HFFc6 (cell line): ENCODE results near the gene TEX11. TPM values are rescaled to one million over a fixed set of nuclear protein-coding genes. Genes with fewer than 3 reads are reported as not detected.

Source experiments
- DNase-seq: peaks from one replicate; pipeline ENCODE4 v3.0.0-alpha.2; 2018
- H3K27ac Mint-ChIP-seq: 2 replicates; pipeline ENCODE4 v1.8.0; 2020; ENCODE audit warnings: mild to moderate bottlenecking, mixed read lengths
- H3K27me3 Mint-ChIP-seq: 2 replicates; pipeline ENCODE4 v1.8.0; 2021; ENCODE audit warnings: mild to moderate bottlenecking, moderate library complexity, mixed read lengths; ENCODE audit not compliant: insufficient read depth
- H3K36me3 Mint-ChIP-seq: 2 replicates; pipeline ENCODE4 v1.8.0; 2021; ENCODE audit warnings: low read depth, mixed read lengths
- H3K4me1 Mint-ChIP-seq: 2 replicates; pipeline ENCODE4 v1.8.0; 2020; ENCODE audit warnings: low read depth, mixed read lengths
- H3K4me3 Mint-ChIP-seq: 2 replicates; pipeline ENCODE4 v1.8.0; 2020; ENCODE audit warnings: mild to moderate bottlenecking, moderate library complexity, mixed read lengths
- H3K9me3 Mint-ChIP-seq: 2 replicates; pipeline ENCODE4 v1.8.0; 2020; ENCODE audit warnings: mild to moderate bottlenecking, mixed read lengths
- CTCF ChIP-seq: fragments of 200-600 bp; sonication (generic); IDR thresholded peaks from 2 replicates; pipeline ENCODE4 v1.5.0; 2021; ENCODE audit warnings: antibody characterized with exemption, mild to moderate bottlenecking
- total RNA-seq, 6 experiments: library from RNA; stranded (reverse); fragmentation: NEBNext Ultra II Directional; extraction: Animal tissue kit (Norgen Biotek cat#: 25700); gene quantifications; 2 replicates in 1 of 6; 3 replicates in 5 of 6; pipeline ENCODE4 v1.2.3, GENCODE V29; 2021

The TEX11 gene
- total RNA-seq, 6 experiments from 2014 or later: not detected

GRCh38 chrX:70497026-70497425 is 411.5 kb downstream of the TEX11 start:
- no peak overlapping the region for H3K27ac Mint-ChIP-seq
- H3K4me3 Mint-ChIP-seq: no peak overlapping the region
- no peak for DNase-seq
- no peak for TF ChIP-seq CTCF
- peaks cover 17% of the 10 kb centered on the region for H3K36me3 Mint-ChIP-seq
- H3K27me3 Mint-ChIP-seq: no peaks in the 10 kb centered on the region
- H3K4me1 Mint-ChIP-seq: peaks cover 5% of the 10 kb centered on the region; the same call in 1 of the 2 replicates
- no peaks in the 10 kb centered on the region for H3K9me3 Mint-ChIP-seq

DNA sequence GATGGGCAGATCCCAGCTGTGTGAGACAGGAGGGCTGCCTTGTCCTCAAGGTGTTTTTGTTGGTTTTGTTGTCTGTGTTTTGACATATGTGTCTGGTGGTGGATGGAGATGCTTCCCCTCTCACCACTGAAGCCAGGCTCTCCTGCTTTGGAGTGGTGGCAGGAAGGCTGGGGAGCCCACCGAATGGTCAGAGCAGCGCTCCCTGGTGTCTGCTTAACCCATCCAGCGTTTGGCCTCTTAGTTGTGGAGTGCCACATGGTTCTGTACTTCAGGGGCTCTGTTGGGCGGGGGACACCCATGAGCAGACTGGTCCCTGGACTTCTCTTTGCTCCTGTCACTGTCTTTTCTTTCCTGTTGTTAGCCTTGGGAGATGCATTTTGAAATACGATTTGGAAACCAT is 412.0 kb downstream of the TEX11 start:
- H3K4me1 Mint-ChIP-seq: peaks cover 5% of the 10 kb centered on the region; the same call in 1 of the 2 replicates
- DNase-seq: no peak
- no peak for TF ChIP-seq CTCF
- H3K9me3 Mint-ChIP-seq: no peaks in the 10 kb centered on the region
- no peaks in the 10 kb centered on the region for H3K27me3 Mint-ChIP-seq
- no peak overlapping the region for H3K27ac Mint-ChIP-seq
- peaks cover 19% of the 10 kb centered on the region for H3K36me3 Mint-ChIP-seq
- H3K4me3 Mint-ChIP-seq: no peak overlapping the region

DNA sequence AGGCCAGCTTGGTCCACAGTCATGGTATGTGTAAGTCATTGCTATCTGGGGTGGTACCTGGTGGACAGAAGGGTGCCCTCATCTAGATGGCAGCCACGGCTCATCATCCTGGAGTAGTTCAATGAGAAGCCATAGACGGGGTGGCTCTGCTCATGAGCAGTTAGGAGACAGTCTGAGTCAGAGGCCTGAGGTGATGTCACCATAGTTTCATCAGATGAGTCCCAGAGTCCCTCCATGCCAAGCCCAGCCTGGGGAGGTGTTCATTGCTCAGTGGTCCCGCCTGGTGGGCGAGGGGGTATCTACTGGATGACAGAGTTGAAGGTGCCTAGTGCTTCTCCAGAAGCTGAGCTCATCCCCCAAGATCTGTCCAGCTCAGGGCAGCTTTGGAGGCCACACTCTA is 414.1 kb downstream of the TEX11 start:
- no peaks in the 10 kb centered on the region for H3K27me3 Mint-ChIP-seq
- no peak overlapping the region for H3K27ac Mint-ChIP-seq
- H3K36me3 Mint-ChIP-seq: peaks cover 24% of the 10 kb centered on the region

GRCh38 chrX:70488856-70489255 is 419.7 kb downstream of the TEX11 start:
- DNase-seq: no peak
- H3K27ac Mint-ChIP-seq: no peak overlapping the region
- no peaks in the 10 kb centered on the region for H3K27me3 Mint-ChIP-seq
- H3K4me1 Mint-ChIP-seq: no peaks in the 10 kb centered on the region
- H3K9me3 Mint-ChIP-seq: no peaks in the 10 kb centered on the region
- H3K36me3 Mint-ChIP-seq: peaks cover 18% of the 10 kb centered on the region; the same call in 1 of the 2 replicates
- H3K4me3 Mint-ChIP-seq: no peak overlapping the region
- no peak for TF ChIP-seq CTCF

More for the DNA sequence above, 414.1 kb downstream of the TEX11 start:
- H3K4me3 Mint-ChIP-seq: no peak overlapping the region
- TF ChIP-seq CTCF: no peak
- H3K9me3 Mint-ChIP-seq: no peaks in the 10 kb centered on the region
- peak; percentile 7 for DNase-seq
- H3K4me1 Mint-ChIP-seq: peaks cover 5% of the 10 kb centered on the region; the same call in 1 of the 2 replicates

DNA sequence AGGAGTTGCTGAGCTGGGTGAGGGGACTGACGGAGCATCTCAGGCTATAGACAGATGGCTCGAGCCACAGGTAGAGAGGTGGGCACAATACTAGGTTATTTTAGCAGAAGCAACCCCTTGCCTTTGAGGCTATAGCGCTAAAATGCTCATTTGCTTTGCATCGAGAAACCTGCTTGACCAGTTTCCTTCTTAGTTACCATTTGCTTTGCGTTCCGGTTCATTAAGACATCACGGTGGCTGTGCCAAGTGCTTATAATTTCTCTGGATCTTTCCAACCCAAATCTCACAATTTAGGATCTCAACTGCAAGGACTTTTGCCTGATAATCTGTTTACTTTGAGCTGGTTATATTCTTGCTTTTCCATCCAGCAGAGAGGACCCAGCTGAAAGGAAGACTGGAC is 423.0 kb downstream of the TEX11 start:
- H3K27ac Mint-ChIP-seq: no peak overlapping the region
- no peaks in the 10 kb centered on the region for H3K9me3 Mint-ChIP-seq
- H3K4me3 Mint-ChIP-seq: no peak overlapping the region
- H3K36me3 Mint-ChIP-seq: peaks cover 8% of the 10 kb centered on the region; the same call in 1 of the 2 replicates
- peaks cover 17% of the 10 kb centered on the region for H3K4me1 Mint-ChIP-seq
- DNase-seq: no peak
- H3K27me3 Mint-ChIP-seq: no peaks in the 10 kb centered on the region
- no peak for TF ChIP-seq CTCF

- TF ChIP-seq CTCF: no peak
- Mint-ChIP-seq H3K4me3 (no peak overlapping the region), H3K9me3 (no peaks in the 10 kb centered on the region), H3K27ac (no peak overlapping the region), H3K36me3 (0 out of 2 replicates have a peak, but pooled peaks cover 3% of the 10 kb centered on the region), H3K27me3 (no peaks in the 10 kb centered on the region), H3K4me1 (peaks cover 48% of the 10 kb centered on the region)
- DNase-seq: no peak
Observed at GRCh38 chrX:70482300-70482699, 426.2 kb downstream of the TEX11 start.
